ENCODE measurements around the gene PHF21B.

Gene PHF21B

DNA sequence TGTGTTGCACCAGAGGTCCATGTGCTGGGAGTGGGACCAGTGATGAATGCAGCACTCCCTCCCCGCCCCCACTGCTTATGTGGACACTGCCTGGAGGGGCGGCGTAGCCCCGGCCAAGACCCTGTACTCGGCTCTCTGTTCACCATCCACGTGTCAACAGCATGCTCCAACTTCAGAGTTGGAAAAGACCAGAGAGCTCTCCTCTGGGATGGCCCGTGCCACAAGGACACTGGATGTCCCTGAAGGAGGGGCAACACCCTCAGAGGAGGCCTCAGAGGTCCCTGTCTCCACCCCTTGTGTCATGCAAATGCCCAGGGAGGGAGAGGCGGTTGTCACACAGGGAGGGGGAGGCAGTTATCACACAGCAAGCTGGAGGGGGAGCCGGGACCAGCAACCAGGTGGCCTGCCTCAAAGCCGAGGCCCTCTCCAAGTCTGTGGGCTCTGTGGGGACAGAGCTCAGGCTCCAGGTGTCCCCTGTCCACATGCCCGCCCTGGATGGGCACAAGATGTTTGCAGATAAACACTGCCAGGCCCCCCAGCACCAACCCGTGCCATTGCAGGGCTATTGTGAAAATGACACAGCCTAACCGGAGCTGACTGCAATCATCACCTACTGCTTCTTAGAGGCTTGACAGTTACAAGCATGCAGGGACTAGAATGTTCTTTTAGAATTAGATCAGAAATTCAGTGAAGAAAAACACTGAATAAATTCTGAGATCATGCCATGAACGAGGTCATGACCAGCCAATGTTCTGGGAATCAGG lies 121.1 kb downstream of the PHF21B start:
- no peak overlapping the region for H3K4me3 ChIP-seq (ENCODE audit: low read depth, low read length)
- no peak for TF ChIP-seq CTCF (IDR thresholded peaks at IDR 0.05; ENCODE audit: control insufficient read depth, extremely low read depth, insufficient read depth)
- no peak for DNase-seq (ENCODE audit: low read depth)

DNA sequence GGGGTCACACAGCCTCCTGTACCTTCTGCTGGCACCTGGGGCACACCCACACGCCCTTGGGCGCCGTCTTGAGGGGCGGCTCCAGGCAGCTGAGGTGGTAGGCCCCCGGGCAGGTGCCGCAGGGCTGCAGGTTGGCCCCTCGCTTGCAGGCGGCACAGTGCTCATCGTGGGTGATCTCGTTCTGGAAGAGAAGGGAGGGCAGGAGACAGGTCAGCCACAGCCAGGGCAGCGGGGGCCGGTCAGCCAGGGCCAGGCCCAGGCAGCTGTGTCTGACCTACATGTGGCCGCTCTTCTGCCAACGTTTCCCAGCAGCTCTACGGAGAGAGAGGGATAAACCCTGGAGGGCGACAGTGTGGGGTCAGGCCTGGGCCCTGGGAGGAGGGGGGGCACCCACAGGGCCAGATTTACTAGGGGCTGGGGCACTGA lies 121.9 kb downstream of the PHF21B start:
- TF ChIP-seq CTCF (IDR thresholded peaks at IDR 0.05; ENCODE audit: control insufficient read depth, extremely low read depth, insufficient read depth) = no peak
- H3K4me3 ChIP-seq (ENCODE audit: low read depth, low read length) = no peak overlapping the region
- no peak for DNase-seq (ENCODE audit: low read depth)

DNA sequence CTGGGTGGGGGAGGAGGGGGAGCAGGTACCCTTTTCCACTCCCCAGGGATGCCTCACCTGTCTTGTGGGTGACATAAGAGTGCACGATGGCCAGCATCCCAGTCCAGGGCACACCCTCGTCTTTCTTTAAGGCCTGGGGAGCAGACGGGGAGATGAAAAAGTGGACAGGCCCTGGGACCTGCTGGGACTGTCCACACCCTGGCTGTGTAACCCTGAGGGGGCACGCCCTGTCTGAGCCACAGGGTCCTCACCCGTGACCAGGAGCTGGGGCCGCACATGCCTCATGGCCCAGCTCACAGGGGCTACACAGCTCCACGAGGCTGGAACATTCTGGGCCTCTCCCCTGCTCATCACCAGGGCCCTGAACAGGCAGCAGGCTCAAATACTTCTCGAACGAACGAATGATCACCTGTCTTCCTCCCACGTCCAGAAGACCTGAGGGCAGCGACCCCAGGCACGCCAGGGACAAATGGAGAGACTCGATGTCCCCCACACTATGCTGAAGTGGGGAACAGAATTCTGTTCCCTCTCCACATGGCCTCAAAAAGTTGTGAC lies 123.9 kb downstream of the PHF21B start:
- no peak overlapping the region for H3K4me3 ChIP-seq (ENCODE audit: low read depth, low read length)
- no peak for DNase-seq (ENCODE audit: low read depth)
- TF ChIP-seq CTCF (IDR thresholded peaks at IDR 0.05; ENCODE audit: control insufficient read depth, extremely low read depth, insufficient read depth) = no peak

GRCh38 chr22:44884968-44885805 lies 124.6 kb downstream of the PHF21B start:
- H3K4me3 ChIP-seq (ENCODE audit: low read depth, low read length) = no peak overlapping the region
- no peak for TF ChIP-seq CTCF (IDR thresholded peaks at IDR 0.05; ENCODE audit: control insufficient read depth, extremely low read depth, insufficient read depth)
- DNase-seq (ENCODE audit: low read depth) = peak; percentile 46

GRCh38 chr22:44884562-44884961 lies 125.2 kb downstream of the PHF21B start:
- no peak for TF ChIP-seq CTCF (IDR thresholded peaks at IDR 0.05; ENCODE audit: control insufficient read depth, extremely low read depth, insufficient read depth)
- DNase-seq (ENCODE audit: low read depth) = no peak
- H3K4me3 ChIP-seq (ENCODE audit: low read depth, low read length) = no peak overlapping the region

DNA sequence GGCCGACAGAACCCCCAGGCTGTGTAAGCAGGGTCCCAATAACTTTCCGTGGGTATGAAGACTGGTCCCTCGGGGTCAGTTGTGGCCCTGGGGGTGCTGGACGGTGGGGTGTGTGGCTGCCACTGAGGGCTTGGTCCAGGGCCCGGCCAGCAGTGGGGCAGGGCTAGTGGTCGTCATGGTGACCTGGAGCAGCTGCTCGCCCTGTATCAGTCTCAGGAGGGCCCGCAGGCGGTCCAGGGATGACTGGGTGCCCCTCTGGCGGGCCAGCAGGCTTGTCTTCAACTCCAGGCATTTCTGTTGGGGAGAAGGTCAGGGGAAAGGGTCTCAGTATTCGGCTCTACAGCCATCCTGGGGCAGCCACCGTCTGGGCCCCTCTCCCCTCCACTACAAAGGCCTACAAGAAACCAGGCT lies 126.8 kb downstream of the PHF21B start:
- TF ChIP-seq CTCF (IDR thresholded peaks at IDR 0.05; ENCODE audit: control insufficient read depth, extremely low read depth, insufficient read depth) = no peak
- no peak overlapping the region for H3K4me3 ChIP-seq (ENCODE audit: low read depth, low read length)
- no peak for DNase-seq (ENCODE audit: low read depth)
